GM12874 (cell line): ENCODE data around the gene HES3.

Experiments used
- CTCF ChIP-seq: IDR thresholded peaks from 2 replicates; pipeline ENCODE4 v1.5.1; 2011; ENCODE audit warnings: low read depth, mild to moderate bottlenecking, control low read depth, low read length, moderate library complexity; ENCODE audit not compliant: insufficient read depth

Gene HES3

GRCh38 chr1:6269720-6270400 is 25.9 kb downstream of the HES3 start:
- no peak for TF ChIP-seq CTCF

GRCh38 chr1:6270401-6270800 is 26.4 kb downstream of the HES3 start:
- no peak for TF ChIP-seq CTCF

GRCh38 chr1:6271006-6271405 is 27.0 kb downstream of the HES3 start:
- TF ChIP-seq CTCF = no peak

GRCh38 chr1:6271554-6271953 is 27.6 kb downstream of the HES3 start:
- no peak for TF ChIP-seq CTCF

- TF ChIP-seq CTCF = no peak
Measured at GRCh38 chr1:6272452-6272851, 28.5 kb downstream of the HES3 start.

GRCh38 chr1:6272868-6273267 is 28.9 kb downstream of the HES3 start:
- no peak for TF ChIP-seq CTCF

- TF ChIP-seq CTCF = no peak
Measured at GRCh38 chr1:6273380-6273891, 29.5 kb downstream of the HES3 start.
